ENCODE data around the gene CENPT. TPM values are rescaled to one million over a fixed set of nuclear protein-coding genes. Genes with fewer than 3 reads are reported as not detected.
A peak's percentile ranks its signal among the peaks of the same experiment; 100 is the strongest.

CENPT gene, protein sequence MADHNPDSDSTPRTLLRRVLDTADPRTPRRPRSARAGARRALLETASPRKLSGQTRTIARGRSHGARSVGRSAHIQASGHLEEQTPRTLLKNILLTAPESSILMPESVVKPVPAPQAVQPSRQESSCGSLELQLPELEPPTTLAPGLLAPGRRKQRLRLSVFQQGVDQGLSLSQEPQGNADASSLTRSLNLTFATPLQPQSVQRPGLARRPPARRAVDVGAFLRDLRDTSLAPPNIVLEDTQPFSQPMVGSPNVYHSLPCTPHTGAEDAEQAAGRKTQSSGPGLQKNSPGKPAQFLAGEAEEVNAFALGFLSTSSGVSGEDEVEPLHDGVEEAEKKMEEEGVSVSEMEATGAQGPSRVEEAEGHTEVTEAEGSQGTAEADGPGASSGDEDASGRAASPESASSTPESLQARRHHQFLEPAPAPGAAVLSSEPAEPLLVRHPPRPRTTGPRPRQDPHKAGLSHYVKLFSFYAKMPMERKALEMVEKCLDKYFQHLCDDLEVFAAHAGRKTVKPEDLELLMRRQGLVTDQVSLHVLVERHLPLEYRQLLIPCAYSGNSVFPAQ
- 41.6 and 54.9 TPM in 2 replicates for polyA plus RNA-seq (2014; cell fraction: cytosol; rRNA removed)
- 463 and 467 TPM in 2 replicates for polyA plus RNA-seq (2014; cell fraction: nucleus; rRNA removed)

DNA sequence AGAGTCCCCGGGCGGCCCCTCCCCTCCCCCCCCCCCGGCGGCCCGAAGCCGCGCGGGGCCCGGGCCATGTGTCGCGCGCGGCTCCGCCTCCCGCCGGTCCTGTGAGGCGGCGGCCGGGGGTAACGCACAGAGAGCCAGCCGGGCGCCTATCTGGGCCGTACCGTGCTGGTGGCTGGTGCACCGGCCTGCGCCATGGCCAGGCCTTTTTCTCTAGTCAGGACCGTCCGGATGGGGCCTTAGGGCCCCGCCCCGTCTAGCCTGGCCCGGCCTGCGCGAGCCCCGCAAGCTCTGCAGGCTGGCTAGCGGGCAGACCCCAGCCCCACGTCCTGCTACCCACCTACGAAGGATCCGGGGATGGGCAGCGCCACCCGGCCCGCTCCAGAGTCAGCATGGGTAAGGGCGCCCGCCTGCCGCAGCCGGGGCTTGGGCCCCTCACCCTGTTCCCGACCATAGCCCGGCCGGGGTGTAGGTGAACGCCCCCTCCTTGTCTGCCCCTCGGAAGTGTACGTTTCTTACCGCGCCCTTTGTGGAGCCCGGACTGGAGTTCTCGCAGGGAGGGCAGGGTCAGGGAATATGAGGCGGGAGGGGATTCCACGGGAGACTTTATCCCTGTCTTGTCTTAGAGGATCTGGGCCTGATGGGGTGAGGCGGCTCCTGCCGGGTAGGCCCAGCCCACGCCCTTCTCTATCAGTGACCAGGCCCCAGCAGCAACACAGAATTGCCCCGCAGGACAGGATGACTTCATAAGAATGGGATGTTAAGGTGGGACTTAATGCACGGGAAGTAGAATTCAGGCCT is at the start of gene CENPT:
TSS of gene CENPT (minus strand) at position 630 of the 798 bp plus-strand sequence. CDS start 13,834 bp downstream, outside the sequence.
- no peak for DNase-seq (ENCODE audit: low spot score)

DNA sequence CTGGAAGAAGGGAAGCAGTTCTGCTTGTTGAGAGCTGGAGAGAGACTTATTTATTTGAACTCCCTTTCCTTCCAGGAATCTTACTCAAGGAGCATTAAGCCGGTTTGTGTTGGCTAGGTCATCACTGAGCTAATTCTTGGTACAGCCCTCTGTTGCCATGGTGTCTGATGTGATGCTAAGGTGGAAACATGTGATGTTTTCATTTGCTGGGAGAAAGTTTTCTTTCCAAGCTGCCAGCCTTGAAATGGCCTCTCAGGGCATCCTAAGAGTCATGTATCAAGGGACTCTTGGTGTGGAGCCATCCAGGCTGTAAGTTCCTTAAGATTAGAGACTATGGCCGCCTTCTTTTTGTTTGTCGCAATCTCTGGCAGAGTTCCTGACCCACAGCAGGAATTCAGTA is 49.7 kb upstream of the CENPT start:
- DNase-seq (ENCODE audit: low spot score) = no peak

DNA sequence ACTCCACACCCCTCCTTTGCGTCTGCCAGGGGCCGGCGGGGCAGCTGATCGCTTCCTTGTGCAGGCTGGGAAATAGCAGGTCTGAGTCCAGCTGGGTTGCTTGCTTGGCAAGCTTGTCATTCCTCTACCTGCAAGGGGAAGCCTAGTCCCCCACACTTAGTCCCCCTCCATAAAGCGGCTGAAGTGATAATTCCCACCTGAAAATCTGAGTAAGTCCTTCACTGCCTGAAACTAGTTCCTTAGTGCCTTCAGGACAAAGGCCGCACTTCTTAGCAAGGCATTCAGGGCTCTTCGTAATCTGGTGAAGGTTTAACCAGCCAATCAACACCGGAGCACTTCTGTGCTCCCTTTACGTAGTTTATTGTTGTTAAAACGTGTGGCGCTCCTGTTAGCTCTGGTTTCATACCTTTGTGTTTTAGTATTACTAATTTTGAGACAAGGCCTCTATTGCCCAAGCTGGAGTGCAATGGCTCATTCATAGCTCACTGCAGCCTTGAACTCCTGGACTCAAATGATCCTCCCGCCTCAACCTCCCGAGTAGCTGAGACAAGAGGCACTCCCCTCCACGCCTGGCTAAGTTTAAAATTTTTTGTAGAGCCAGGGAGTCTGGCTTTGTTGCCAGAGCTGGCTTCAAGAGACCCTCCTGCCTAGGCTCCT is 46.4 kb upstream of the CENPT start:
- no peak for DNase-seq (ENCODE audit: low spot score)

DNA sequence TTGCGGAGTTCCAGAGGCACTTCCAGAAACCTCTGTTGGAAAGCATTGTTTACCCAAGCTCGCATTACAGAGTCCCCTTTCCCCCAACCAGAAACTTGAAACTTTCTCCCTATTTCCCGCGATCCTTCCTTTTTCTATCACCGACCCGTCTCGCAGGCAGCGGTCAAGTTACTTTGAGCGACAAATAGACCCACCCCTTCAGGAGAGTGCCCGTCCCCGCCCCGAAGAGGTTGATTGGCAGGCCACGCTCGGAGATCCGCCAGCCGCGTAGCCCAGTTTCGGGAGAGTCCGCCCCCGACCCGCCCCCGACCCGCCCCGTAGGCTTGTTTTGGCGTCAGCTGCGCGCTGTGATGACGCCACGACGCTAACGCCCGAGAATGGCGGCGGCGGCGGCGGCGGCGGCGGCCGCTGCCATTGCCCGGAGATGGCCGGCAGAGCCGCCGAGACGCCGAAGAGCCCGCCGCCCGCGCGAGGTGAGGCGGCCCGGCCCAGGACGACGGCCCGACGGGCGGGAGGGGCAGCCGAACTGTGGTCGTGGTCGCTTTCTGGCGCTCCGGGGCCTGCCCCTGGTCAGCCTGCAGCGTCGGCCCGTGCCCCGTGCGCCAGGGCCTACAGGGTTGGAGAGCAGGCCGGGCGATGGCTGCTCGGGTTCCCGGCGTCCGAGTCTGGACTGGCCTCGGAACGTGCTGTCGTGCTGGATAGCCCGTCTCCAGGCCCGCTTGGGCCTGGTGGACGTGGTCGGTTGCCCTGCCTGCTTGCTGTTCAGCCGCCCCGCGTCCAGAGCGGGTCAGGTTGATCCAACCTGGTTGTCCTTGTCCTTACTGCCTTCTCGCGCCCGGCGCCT is 45.6 kb upstream of the CENPT start, which contains the start of gene PSKH1:
TSS of gene PSKH1 (plus strand) at position 356 of the 844 bp plus-strand sequence. CDS start 15,496 bp downstream, outside the sequence.
- peak; percentile 93 for DNase-seq (ENCODE audit: low spot score)

DNA sequence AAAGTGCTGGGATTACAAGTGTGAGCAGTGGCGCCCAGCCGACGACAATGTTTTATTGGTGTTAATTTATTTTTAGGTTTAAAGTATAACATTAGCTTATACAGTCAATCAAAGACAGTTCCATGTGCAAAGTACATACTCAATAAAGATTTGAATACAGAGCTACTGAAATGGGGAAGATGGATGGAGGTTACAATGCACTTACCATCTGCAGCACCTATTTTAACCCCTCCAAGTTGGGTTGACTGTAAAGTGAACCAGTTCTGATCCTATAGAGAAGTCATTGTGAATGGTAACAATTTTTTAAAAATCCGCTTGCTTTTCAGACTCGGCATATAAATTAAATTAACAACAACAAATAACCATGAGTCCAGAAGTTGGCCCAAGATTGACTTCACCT is 44.9 kb upstream of the CENPT start:
- DNase-seq (ENCODE audit: low spot score) = no peak

DNA sequence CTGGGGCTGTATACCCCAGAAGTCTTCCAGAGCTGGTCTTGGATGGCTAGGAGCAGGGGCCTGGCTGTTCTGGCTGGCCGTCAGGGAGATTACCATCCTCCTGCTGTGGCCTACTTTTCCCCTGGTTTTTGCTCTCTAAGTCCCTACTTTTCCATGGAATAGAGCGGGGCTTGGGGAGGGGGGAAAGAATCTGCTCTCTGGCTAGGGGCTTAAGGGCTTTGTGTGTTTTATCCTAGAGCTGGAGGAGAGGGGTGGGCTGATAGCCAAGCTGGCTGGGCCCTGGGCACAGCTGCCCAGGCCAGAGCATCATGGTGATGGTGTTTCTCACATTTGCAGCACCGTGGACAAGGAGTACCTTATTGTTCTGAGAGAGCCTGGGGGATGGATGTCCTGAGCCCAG is 40.8 kb upstream of the CENPT start:
- DNase-seq (ENCODE audit: low spot score) = no peak

DNA sequence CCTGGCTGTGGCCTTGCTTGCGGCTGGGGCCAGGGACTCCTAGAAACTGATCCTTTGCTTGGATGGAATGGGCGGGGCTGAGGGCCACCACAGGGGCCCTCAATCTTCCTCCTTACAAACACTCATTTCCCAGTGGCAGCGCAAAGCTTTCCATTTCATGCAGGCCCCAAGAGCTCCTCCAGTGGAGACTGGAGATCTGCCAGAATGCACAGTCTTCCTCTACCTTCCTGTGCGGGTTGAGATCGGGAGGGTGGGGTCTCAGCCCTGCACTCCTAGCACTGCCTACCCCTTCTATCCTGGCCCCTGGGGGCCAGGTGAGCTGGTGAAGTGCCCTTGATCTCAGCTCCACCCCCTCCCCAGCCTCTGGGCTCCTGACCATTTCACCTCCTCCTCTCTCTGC is 38.9 kb upstream of the CENPT start:
- DNase-seq (ENCODE audit: low spot score) = no peak

DNA sequence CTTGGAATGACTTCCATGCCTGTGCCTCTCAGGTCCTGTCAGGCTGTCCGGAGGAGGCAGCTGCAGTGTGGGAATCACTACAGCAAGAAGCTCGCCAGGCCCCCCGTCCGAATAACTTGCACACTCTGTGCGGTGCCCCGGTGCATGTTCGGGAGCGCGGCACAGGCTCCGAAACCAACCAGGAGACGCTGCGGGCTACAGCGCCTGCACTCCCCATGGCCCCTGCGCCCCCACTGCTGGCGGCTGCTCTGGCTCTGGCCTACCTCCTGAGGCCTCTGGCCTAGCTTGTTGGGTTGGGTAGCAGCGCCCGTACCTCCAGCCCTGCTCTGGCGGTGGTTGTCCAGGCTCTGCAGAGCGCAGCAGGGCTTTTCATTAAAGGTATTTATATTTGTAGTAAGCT is 38.5 kb upstream of the CENPT start:
- DNase-seq (ENCODE audit: low spot score) = no peak

DNA sequence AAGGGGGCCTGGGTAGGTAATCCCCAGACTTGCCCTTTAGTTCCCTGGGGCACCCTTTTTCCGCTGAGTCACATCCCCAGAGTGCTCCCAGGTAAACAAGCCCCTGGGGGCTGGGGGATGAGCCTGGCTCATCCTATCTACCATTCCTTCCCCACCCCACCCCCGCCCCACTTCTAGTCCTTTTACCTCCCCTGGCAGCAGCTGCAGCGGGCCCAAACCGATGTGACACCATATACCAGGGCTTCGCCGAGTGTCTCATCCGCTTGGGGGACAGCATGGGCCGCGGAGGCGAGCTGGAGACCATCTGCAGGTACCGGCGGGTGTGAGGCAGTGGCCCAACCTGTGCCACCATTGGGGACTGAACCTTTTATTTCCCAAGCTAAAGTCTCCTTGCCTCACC is 38.1 kb upstream of the CENPT start:
- no peak for DNase-seq (ENCODE audit: low spot score)

DNA sequence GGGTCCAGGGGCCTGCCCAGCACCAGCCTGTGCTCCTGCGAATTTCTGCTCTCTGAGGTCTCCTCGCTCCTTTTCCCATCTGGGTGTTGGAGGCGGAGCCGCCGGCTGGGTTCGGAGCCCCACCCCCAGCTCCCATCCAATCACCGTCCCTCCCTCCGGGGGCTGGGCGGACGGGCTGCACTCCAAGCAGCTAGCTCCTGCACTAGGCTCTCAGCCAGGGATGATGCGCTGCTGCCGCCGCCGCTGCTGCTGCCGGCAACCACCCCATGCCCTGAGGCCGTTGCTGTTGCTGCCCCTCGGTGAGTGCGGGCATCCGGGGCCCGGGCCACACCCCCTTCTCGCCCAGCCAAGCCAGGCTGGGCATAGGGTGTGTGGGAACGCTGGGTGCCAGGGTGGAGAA is 37.2 kb upstream of the CENPT start, which contains the start of gene NRN1L:
TSS of gene NRN1L (plus strand) at position 202 of the 400 bp plus-strand sequence. CDS start at position 221, 19 bp downstream.
- peak; percentile 84 for DNase-seq (ENCODE audit: low spot score)

DNA sequence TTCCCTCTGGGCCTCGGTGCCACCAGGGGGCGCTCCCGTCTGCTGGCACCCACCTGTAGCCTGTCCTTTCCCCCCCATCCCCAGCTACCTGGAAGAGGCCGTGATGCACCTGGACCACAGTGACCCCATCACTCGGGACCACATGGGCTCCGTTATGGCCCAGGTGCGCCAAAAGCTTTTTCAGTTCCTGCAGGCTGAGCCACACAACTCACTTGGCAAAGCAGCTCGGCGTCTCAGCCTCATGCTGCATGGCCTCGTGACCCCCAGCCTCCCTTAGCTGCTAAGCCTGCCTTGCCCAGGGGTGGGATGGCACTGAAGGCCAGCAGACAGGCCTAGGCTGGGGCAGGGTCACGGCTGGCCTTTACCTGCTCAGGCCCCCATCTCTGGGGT is 36.4 kb upstream of the CENPT start:
- peak; percentile 38 for DNase-seq (ENCODE audit: low spot score)

DNA sequence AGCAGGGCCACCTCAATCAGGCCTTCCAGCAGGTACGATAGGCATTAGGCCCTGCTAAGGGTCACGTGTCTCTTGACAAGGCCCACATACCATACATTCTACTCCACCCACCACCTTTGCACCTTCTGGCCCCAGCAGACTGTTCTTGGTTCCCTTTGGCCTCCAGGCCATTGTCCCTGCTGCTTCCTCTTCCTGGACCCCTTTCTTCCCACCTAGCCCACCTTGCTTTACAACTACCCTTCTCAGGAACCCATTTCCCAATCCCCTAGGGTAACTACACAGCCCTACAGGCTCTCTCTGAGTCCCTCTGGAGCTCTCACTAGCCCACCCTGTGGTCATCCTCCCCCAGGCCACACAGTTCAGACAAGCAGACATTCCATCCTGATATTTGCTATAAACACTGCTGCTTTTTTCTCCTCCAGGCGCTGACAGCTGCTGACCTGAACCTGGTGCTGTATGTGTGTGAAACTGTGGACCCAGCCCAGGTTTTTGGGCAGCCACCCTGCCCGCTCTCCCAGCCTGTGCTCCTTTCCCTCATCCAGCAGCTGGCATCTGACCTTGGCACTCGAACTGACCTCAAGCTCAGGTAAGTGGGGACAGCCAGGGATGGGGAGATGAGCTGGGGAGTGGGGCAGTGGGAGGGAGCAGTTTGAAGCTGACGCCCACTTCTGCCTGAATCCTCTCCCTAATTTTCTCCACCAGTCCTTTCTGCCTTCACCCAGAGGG is 35.8 kb upstream of the CENPT start:
- DNase-seq (ENCODE audit: low spot score) = no peak

DNA sequence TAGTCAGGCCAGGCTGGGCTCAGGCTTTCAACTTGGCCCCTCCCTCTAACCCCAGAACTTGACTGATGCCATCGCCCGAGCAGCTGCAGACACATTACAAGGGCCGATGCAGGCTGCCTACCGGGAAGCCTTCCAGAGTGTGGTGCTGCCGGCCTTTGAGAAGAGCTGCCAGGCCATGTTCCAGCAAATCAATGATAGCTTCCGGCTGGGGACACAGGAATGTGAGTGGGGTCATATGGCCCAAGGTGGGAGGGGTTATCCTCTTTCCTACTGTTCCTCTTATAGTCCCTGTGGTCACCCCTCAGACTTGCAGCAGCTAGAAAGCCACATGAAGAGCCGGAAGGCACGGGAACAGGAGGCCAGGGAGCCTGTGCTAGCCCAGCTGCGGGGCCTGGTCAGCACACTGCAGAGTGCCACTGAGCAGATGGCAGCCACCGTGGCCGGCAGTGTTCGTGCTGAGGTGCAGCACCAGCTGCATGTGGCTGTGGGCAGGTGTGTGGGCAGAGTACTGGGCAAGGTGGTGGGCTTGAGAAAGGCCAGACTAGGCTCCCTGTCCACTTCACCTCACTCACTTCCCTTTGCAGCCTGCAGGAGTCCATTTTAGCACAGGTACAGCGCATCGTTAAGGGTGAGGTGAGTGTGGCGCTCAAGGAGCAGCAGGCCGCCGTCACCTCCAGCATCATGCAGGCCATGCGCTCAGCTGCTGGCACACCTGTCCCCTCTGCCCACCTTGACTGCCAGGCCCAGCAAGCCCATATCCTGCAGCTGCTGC is 35.1 kb upstream of the CENPT start:
- no peak for DNase-seq (ENCODE audit: low spot score)

DNA sequence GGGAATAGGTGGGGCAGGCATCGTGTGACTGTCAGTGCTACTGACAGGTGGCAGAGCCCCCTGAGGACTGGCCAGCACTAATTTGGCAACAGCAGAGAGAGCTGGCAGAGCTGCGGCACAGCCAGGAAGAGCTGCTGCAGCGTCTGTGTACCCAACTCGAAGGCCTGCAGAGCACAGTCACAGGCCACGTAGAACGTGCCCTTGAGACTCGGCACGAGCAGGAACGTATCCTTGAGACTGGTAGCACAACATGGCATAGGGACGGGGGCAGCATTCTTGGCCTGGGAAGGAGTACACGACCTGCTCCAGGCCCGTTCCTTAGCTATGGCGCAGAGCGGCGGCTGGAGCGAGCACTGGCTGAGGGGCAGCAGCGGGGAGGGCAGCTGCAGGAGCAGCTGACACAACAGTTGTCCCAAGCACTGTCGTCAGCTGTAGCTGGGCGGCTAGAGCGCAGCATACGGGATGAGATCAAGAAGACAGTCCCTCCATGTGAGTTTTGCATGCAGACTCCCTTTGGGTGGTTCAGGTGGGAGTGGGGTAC is 34.2 kb upstream of the CENPT start:
- no peak for DNase-seq (ENCODE audit: low spot score)

DNA sequence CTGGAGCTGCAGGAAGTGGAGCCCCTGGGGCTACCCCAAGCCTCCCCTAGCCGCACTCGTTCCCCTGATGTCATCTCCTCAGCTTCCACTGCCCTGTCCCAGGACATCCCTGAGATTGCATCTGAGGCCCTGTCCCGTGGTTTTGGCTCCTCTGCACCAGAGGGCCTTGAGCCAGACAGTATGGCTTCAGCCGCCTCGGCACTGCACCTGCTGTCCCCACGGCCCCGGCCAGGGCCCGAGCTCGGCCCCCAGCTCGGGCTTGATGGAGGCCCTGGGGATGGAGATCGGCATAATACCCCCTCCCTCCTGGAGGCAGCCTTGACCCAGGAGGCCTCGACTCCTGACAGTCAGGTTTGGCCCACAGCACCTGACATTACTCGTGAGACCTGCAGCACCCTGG is 33.1 kb upstream of the CENPT start:
- no peak for DNase-seq (ENCODE audit: low spot score)

DNA sequence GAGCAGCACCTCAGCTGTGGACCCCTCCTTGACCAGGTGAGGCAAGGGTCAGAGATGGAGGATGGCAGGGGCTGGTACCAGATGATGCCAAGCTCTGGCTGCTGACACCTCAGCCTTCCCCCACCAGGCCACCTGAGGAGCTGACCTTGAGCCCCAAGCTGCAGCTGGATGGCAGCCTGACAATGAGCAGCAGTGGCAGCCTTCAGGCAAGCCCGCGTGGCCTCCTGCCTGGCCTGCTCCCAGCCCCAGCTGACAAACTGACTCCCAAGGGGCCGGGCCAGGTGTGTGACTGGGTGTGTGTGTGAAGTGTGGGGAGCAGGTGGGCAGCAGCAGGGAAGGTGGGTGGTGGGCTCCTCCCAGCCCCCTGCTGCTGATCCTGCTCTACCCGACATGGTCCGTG is 32.4 kb upstream of the CENPT start:
- no peak for DNase-seq (ENCODE audit: low spot score)

DNA sequence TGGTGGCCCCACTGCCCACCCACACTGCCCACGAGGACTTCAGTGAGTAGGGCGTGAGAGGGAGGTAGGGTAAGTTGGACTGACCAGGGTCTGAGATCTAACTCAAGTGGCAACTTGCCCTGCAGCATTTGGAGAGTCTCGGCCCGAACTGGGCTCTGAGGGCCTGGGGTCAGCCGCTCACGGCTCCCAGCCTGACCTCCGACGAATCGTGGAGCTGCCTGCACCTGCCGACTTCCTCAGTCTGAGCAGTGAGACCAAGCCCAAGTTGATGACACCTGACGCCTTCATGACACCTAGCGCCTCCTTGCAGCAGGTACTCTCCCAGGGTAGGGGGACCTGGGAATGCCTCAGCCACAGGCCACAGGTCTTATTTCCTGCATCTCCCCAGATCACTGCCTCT is 32.0 kb upstream of the CENPT start:
- DNase-seq (ENCODE audit: low spot score) = no peak

DNA sequence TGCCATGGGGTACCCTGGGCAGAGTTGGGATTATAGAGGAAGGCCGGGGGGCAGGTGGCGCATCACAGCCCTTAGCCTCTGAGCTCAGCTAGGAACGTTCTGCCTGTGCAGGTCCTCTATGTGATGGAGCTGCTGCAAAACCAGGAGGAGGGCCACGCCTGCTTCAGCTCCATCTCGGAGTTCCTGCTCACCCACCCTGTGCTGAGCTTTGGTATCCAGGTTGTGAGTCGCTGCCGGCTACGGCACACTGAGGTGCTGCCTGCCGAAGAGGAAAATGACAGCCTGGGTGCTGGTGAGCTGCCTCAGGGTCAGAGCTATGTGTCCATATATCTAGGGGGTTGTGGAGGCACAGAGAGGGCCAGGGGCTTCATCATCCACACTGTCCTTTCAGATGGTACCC is 31.4 kb upstream of the CENPT start:
- DNase-seq (ENCODE audit: low spot score) = no peak

DNA sequence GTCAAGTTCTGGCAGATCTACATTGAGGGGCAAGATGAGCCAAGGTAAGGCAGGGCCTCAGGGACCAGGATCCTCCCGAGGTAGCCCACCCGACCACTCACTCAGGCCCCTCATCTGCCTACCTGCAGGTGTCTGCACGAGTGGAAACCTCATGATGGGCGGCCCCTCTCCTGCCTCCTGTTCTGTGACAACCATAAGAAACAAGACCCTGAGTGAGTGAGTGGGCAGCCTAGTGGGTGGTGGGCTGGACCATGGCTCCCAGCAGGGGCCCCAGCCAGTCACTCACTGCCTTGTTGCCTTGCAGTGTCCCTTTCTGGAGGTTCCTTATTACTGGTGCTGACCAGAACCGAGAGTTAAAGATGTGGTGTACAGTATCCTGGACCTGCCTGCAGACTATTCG is 30.7 kb upstream of the CENPT start:
- no peak for DNase-seq (ENCODE audit: low spot score)
